ENCODE data around the gene ZNF350.
"Not testable (repeated sequence)": the region's sequence is repeated elsewhere in the genome, so short reads cannot be mapped to it uniquely, and the experiment has no call there.

ZNF350 gene

GRCh38 chr19:51986309-51987291 is at the start of gene ZNF350:
TSS of gene ZNF350 (minus strand) at chr19:51986840. CDS start at chr19:51974360, 12,480 bp downstream.
- TF ChIP-seq CTCF (IDR thresholded peaks at IDR 0.05; ENCODE audit: low read depth, low read length) = no peak
- H3K9me3 ChIP-seq (ENCODE audit: severe bottlenecking) = peaks cover 3% of the 10 kb centered on the region
- peak within 1 kb of the TSS; percentile 60 for H3K27ac ChIP-seq
- no peaks in the 10 kb centered on the region for H3K36me3 ChIP-seq
- no peaks in the 10 kb centered on the region for H3K27me3 ChIP-seq (ENCODE audit: insufficient read depth, low read depth, severe bottlenecking)
- DNase-seq = peak; percentile 93
- peak within 1 kb of the TSS; percentile 99 for H3K4me3 ChIP-seq (ENCODE audit: low read depth, low read length)

- Histone ChIP-seq H3K36me3 (peaks cover 70% of the 10 kb centered on the region), H3K9me3 (ENCODE audit: severe bottlenecking) (peaks cover 33% of the 10 kb centered on the region), H3K27ac (no peak overlapping the region), H3K4me3 (ENCODE audit: low read depth, low read length) (no peak overlapping the region), H3K27me3 (ENCODE audit: insufficient read depth, low read depth, severe bottlenecking) (no peaks in the 10 kb centered on the region)
- TF ChIP-seq CTCF (IDR thresholded peaks at IDR 0.05; ENCODE audit: low read depth, low read length) = no peak
- DNase-seq = no peak
Observed at GRCh38 chr19:52034051-52034728, 47.5 kb upstream of the ZNF350 start.

- Histone ChIP-seq H3K36me3 (peaks cover 48% of the 10 kb centered on the region), H3K9me3 (ENCODE audit: severe bottlenecking) (peaks cover 19% of the 10 kb centered on the region), H3K4me3 (ENCODE audit: low read depth, low read length) (peak overlapping the region; percentile 99), H3K27ac (peak overlapping the region; percentile 93), H3K27me3 (ENCODE audit: insufficient read depth, low read depth, severe bottlenecking) (no peaks in the 10 kb centered on the region)
- TF ChIP-seq CTCF (IDR thresholded peaks at IDR 0.05; ENCODE audit: low read depth, low read length) = no peak
- DNase-seq = no peak
Observed at GRCh38 chr19:52028780-52029123, 42.1 kb upstream of the ZNF350 start.

- Histone ChIP-seq H3K27ac (peak within 1 kb of the TSS; percentile 93), H3K4me3 (ENCODE audit: low read depth, low read length) (peak within 1 kb of the TSS; percentile 99), H3K36me3 (peaks cover 48% of the 10 kb centered on the region), H3K27me3 (ENCODE audit: insufficient read depth, low read depth, severe bottlenecking) (no peaks in the 10 kb centered on the region), H3K9me3 (ENCODE audit: severe bottlenecking) (peaks cover 15% of the 10 kb centered on the region)
- TF ChIP-seq CTCF (IDR thresholded peaks at IDR 0.05; ENCODE audit: low read depth, low read length) = no peak
- DNase-seq = peak; percentile 81
Observed at GRCh38 chr19:52028027-52028779, 41.6 kb upstream of the ZNF350 start, which contains the start of gene ZNF614. TSS of gene ZNF614 (minus strand) at chr19:52028379. CDS start at chr19:52025745, 2,634 bp downstream.

- H3K36me3 ChIP-seq = peaks cover 51% of the 10 kb centered on the region
- not testable (repeated sequence) for H3K9me3 ChIP-seq (ENCODE audit: severe bottlenecking); DNase-seq; H3K4me3 ChIP-seq (ENCODE audit: low read depth, low read length); H3K27ac ChIP-seq; H3K27me3 ChIP-seq (ENCODE audit: insufficient read depth, low read depth, severe bottlenecking)
Observed at GRCh38 chr19:52026255-52026990, 39.8 kb upstream of the ZNF350 start.

GRCh38 chr19:52024478-52024877 is 37.8 kb upstream of the ZNF350 start:
- H3K4me3 ChIP-seq (ENCODE audit: low read depth, low read length); H3K9me3 ChIP-seq (ENCODE audit: severe bottlenecking); H3K27ac ChIP-seq; DNase-seq; H3K27me3 ChIP-seq (ENCODE audit: insufficient read depth, low read depth, severe bottlenecking): not testable (repeated sequence)
- peaks cover 64% of the 10 kb centered on the region for H3K36me3 ChIP-seq
